Choroid plexus epithelial cell (primary cell): ENCODE data around the gene BCL3.

Experiments
- DNase-seq: peaks from one replicate; pipeline ENCODE4 v3.0.0-alpha.2; 2010; ENCODE audit warnings: low read depth
- H3K4me3 ChIP-seq: 2 replicates; pipeline ENCODE4 v1.5.1; 2011; ENCODE audit warnings: low read depth, mild to moderate bottlenecking, control low read depth, low read length, moderate library complexity
- CTCF ChIP-seq: conservative IDR thresholded peaks from 2 replicates; pipeline ENCODE4 v1.5.1; 2011; ENCODE audit warnings: low read depth, mild to moderate bottlenecking, control low read depth, inconsistent platforms, low read length, moderate library complexity

BCL3 gene

GRCh38 chr19:44722131-44723121 is 26.1 kb upstream of the BCL3 start:
- no peak for DNase-seq
- H3K4me3 ChIP-seq: no peak overlapping the region
- no peak for TF ChIP-seq CTCF

- DNase-seq: no peak
- TF ChIP-seq CTCF: no peak
- no peak overlapping the region for H3K4me3 ChIP-seq
These were observed 25.1 kb upstream of the BCL3 start for GRCh38 chr19:44723299-44723951.

GRCh38 chr19:44723952-44724319 is 24.6 kb upstream of the BCL3 start:
- H3K4me3 ChIP-seq: no peak overlapping the region
- DNase-seq: peak; percentile 79
- TF ChIP-seq CTCF: peak; percentile 99

- H3K4me3 ChIP-seq: no peak overlapping the region
- no peak for DNase-seq
- no peak for TF ChIP-seq CTCF
These were observed 23.3 kb upstream of the BCL3 start for GRCh38 chr19:44725251-44725650.

- TF ChIP-seq CTCF: no peak
- no peak for DNase-seq
- no peak overlapping the region for H3K4me3 ChIP-seq
These were observed 22.8 kb upstream of the BCL3 start for GRCh38 chr19:44725684-44726083.

GRCh38 chr19:44726465-44726864 is 22.0 kb upstream of the BCL3 start:
- no peak overlapping the region for H3K4me3 ChIP-seq
- TF ChIP-seq CTCF: no peak

More at GRCh38 chr19:44726465-44726864, 22.0 kb upstream of the BCL3 start:
- no peak for DNase-seq
